Measurements from ENCODE around the gene PHF21A. TPM values are rescaled to one million over a fixed set of nuclear protein-coding genes. Genes with fewer than 3 reads are reported as not detected.

Gene PHF21A
- total RNA-seq, 1 experiment from 2014 or later, result 29.4 TPM

DNA sequence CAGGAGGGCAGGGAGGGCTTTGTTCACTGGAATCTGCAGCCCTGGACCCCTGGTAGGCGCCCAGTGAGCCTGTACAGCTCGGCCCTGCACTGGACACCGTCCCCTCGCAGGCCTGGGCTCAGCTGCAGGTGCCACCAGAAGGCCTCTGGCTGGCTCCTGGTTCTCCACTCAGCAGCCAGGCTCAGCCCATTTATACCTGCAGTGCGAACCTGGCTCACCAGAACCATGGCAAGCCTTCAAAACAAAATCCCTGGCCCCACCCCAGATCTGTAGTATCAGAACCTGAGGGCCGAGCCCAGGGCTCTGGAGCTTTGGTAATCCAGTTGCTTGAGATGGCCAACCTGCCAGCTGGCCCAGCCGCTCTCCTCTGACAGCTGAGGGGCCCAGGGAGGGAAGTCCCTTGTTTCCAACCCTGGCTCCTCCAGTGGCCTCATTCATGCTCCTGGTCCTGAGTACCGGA, 213.3 kb downstream of the PHF21A start (continued):
- TF ChIP-seq, protein P1, sequence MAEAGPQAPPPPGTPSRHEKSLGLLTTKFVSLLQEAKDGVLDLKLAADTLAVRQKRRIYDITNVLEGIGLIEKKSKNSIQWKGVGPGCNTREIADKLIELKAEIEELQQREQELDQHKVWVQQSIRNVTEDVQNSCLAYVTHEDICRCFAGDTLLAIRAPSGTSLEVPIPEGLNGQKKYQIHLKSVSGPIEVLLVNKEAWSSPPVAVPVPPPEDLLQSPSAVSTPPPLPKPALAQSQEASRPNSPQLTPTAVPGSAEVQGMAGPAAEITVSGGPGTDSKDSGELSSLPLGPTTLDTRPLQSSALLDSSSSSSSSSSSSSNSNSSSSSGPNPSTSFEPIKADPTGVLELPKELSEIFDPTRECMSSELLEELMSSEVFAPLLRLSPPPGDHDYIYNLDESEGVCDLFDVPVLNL (CRISPR knock-in tag; IDR thresholded peaks at IDR 0.05; ENCODE audit: borderline replicate concordance, low read depth), result no peak
- no peak for TF ChIP-seq NR3C1 (CRISPR knock-in tag; conservative IDR thresholded peaks at IDR 0.05; ENCODE audit: low read depth)

DNA sequence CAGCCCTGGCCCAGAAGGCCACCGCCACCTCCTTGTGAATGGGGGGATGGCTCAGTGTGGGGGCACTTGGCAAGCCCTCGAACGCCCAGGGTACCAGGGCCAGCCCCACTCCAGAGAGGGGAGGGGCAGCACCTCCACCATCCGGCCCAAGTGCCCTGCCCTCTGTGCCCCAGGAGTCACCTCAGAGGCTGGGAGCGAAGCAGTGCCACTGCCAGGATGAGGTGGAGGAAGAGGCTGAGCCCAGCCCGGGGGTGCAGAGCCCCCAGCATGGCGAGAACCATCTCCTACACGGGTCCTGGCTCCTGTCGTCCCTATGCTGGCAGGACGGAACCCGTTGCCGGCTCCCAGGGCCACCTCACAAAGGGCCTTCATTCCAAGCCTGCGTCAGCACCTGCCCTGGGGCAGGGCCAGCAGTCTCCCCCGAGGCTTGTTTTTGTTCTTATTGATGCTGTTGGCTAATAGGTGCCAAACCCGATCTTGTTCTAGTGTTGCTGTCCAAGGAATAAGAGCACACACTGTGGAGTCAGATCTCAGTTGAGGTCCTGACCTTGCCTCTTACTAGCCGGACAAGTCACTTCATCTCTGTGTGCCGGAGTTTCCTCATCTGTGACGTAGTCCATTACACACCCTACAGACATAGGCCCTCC, 214.2 kb downstream of the PHF21A start, which contains the start of gene FREY1:
Gene FREY1 (minus strand): TSS at position 307 of the 647 bp plus-strand sequence. CDS start 26 bp downstream, at position 281.
- no peak for DNase-seq (ENCODE audit: low spot score)
- CTCF ChIA-PET, result no interaction called here
- H3K9me3 Mint-ChIP-seq, result no peaks in the 10 kb centered on the region
- no peak for ATAC-seq
- H3K4me3 Mint-ChIP-seq, result no peak within 1 kb of the TSS
- H3K4me1 Mint-ChIP-seq, result no peaks in the 10 kb centered on the region; the same call in 1 of the 2 replicates
- H3K27ac Mint-ChIP-seq, result peak within 1 kb of the TSS; percentile 67
- POLR2A ChIA-PET, result interaction anchor here (0.7 to 1.0 kb wide), 2 partner anchors 16 to 42 kb away, joined by 3 to 4 read pairs; no protein-coding TSS in a partner anchor
- H3K36me3 Mint-ChIP-seq, result 0 out of 2 replicates have a peak, but pooled peaks cover 3% of the 10 kb centered on the region
- TF ChIP-seq, protein P2, sequence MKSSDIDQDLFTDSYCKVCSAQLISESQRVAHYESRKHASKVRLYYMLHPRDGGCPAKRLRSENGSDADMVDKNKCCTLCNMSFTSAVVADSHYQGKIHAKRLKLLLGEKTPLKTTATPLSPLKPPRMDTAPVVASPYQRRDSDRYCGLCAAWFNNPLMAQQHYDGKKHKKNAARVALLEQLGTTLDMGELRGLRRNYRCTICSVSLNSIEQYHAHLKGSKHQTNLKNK (CRISPR knock-in tag; IDR thresholded peaks at IDR 0.05), result no peak
- TF ChIP-seq, protein P3, sequence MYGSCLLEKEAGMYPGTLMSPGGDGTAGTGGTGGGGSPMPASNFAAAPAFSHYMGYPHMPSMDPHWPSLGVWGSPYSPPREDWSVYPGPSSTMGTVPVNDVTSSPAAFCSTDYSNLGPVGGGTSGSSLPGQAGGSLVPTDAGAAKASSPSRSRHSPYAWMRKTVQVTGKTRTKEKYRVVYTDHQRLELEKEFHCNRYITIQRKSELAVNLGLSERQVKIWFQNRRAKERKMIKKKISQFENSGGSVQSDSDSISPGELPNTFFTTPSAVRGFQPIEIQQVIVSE (CRISPR knock-in tag; IDR thresholded peaks at IDR 0.05; ENCODE audit: borderline replicate concordance), result no peak
- TF ChIP-seq JUN (CRISPR knock-in tag; IDR thresholded peaks at IDR 0.05), result no peak
- TF ChIP-seq, protein P4, sequence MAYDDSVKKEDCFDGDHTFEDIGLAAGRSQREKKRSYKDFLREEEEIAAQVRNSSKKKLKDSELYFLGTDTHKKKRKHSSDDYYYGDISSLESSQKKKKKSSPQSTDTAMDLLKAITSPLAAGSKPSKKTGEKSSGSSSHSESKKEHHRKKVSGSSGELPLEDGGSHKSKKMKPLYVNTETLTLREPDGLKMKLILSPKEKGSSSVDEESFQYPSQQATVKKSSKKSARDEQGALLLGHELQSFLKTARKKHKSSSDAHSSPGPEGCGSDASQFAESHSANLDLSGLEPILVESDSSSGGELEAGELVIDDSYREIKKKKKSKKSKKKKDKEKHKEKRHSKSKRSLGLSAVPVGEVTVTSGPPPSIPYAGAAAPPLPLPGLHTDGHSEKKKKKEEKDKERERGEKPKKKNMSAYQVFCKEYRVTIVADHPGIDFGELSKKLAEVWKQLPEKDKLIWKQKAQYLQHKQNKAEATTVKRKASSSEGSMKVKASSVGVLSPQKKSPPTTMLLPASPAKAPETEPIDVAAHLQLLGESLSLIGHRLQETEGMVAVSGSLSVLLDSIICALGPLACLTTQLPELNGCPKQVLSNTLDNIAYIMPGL (CRISPR knock-in tag; IDR thresholded peaks at IDR 0.05), result no peak
- no peak for TF ChIP-seq CREB1 (CRISPR knock-in tag; IDR thresholded peaks at IDR 0.05)
- no peak for TF ChIP-seq NFE2L1 (CRISPR knock-in tag; IDR thresholded peaks at IDR 0.05)
- TF ChIP-seq FOXK1 (CRISPR knock-in tag; IDR thresholded peaks at IDR 0.05), result no peak
- TF ChIP-seq ZBTB21 (CRISPR knock-in tag; IDR thresholded peaks at IDR 0.05; ENCODE audit: borderline replicate concordance), result no peak
- TF ChIP-seq, protein P5, sequence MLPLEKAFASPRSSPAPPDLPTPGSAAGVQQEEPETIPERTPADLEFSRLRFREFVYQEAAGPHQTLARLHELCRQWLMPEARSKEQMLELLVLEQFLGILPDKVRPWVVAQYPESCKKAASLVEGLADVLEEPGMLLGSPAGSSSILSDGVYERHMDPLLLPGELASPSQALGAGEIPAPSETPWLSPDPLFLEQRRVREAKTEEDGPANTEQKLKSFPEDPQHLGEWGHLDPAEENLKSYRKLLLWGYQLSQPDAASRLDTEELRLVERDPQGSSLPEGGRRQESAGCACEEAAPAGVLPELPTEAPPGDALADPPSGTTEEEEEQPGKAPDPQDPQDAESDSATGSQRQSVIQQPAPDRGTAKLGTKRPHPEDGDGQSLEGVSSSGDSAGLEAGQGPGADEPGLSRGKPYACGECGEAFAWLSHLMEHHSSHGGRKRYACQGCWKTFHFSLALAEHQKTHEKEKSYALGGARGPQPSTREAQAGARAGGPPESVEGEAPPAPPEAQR (CRISPR knock-in tag; IDR thresholded peaks at IDR 0.05), result no peak
- TF ChIP-seq NFATC4 (CRISPR knock-in tag; IDR thresholded peaks at IDR 0.05), result no peak
- no peak for TF ChIP-seq ZNF138 (CRISPR knock-in tag; conservative IDR thresholded peaks at IDR 0.05)
- TF ChIP-seq, protein P6, sequence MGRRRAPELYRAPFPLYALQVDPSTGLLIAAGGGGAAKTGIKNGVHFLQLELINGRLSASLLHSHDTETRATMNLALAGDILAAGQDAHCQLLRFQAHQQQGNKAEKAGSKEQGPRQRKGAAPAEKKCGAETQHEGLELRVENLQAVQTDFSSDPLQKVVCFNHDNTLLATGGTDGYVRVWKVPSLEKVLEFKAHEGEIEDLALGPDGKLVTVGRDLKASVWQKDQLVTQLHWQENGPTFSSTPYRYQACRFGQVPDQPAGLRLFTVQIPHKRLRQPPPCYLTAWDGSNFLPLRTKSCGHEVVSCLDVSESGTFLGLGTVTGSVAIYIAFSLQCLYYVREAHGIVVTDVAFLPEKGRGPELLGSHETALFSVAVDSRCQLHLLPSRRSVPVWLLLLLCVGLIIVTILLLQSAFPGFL (CRISPR knock-in tag; IDR thresholded peaks at IDR 0.05; ENCODE audit: borderline replicate concordance), result no peak
- TF ChIP-seq, protein P7, sequence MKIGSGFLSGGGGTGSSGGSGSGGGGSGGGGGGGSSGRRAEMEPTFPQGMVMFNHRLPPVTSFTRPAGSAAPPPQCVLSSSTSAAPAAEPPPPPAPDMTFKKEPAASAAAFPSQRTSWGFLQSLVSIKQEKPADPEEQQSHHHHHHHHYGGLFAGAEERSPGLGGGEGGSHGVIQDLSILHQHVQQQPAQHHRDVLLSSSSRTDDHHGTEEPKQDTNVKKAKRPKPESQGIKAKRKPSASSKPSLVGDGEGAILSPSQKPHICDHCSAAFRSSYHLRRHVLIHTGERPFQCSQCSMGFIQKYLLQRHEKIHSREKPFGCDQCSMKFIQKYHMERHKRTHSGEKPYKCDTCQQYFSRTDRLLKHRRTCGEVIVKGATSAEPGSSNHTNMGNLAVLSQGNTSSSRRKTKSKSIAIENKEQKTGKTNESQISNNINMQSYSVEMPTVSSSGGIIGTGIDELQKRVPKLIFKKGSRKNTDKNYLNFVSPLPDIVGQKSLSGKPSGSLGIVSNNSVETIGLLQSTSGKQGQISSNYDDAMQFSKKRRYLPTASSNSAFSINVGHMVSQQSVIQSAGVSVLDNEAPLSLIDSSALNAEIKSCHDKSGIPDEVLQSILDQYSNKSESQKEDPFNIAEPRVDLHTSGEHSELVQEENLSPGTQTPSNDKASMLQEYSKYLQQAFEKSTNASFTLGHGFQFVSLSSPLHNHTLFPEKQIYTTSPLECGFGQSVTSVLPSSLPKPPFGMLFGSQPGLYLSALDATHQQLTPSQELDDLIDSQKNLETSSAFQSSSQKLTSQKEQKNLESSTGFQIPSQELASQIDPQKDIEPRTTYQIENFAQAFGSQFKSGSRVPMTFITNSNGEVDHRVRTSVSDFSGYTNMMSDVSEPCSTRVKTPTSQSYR (CRISPR knock-in tag; IDR thresholded peaks at IDR 0.05), result no peak
- TF ChIP-seq ATF1 (CRISPR knock-in tag; IDR thresholded peaks at IDR 0.05), result no peak
- no peak for TF ChIP-seq SMAD3 (CRISPR knock-in tag; IDR thresholded peaks at IDR 0.05; ENCODE audit: borderline replicate concordance)
- TF ChIP-seq NFYB (CRISPR knock-in tag; conservative IDR thresholded peaks at IDR 0.05; ENCODE audit: low read depth), result no peak
- no peak for TF ChIP-seq SP1 (CRISPR knock-in tag; conservative IDR thresholded peaks at IDR 0.05)
- TF ChIP-seq, protein P8, sequence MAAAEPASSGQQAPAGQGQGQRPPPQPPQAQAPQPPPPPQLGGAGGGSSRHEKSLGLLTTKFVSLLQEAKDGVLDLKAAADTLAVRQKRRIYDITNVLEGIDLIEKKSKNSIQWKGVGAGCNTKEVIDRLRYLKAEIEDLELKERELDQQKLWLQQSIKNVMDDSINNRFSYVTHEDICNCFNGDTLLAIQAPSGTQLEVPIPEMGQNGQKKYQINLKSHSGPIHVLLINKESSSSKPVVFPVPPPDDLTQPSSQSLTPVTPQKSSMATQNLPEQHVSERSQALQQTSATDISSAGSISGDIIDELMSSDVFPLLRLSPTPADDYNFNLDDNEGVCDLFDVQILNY (CRISPR knock-in tag; IDR thresholded peaks at IDR 0.05), result no peak
- TF ChIP-seq, protein P9, sequence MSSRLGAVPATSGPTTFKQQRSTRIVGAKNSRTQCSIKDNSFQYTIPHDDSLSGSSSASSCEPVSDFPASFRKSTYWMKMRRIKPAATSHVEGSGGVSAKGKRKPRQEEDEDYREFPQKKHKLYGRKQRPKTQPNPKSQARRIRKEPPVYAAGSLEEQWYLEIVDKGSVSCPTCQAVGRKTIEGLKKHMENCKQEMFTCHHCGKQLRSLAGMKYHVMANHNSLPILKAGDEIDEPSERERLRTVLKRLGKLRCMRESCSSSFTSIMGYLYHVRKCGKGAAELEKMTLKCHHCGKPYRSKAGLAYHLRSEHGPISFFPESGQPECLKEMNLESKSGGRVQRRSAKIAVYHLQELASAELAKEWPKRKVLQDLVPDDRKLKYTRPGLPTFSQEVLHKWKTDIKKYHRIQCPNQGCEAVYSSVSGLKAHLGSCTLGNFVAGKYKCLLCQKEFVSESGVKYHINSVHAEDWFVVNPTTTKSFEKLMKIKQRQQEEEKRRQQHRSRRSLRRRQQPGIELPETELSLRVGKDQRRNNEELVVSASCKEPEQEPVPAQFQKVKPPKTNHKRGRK (CRISPR knock-in tag; IDR thresholded peaks at IDR 0.05; ENCODE audit: borderline replicate concordance), result no peak
- no peaks in the 10 kb centered on the region for H3K27me3 Mint-ChIP-seq (ENCODE audit: low read depth)

Data from WTC11 (cell line).